Osteoblast (primary cell): ENCODE data around the gene GRID1. TPM values are rescaled to one million over a fixed set of nuclear protein-coding genes. Genes with fewer than 3 reads are reported as not detected.
A peak's percentile ranks its signal among the peaks of the same experiment; 100 is the strongest.

Experiments used
- DNase-seq: peaks from one replicate; pipeline ENCODE4 v3.0.0; 2011; ENCODE audit warnings: low spot score, mixed read lengths; ENCODE audit not compliant: insufficient read length; ENCODE audit errors: missing footprints
- H2AFZ ChIP-seq: 2 replicates; pipeline ENCODE4 v1.6.0; 2011; ENCODE audit warnings: mild to moderate bottlenecking, low read length
- H3K27ac ChIP-seq: 2 replicates; pipeline ENCODE4 v1.5.1; 2011; ENCODE audit warnings: mild to moderate bottlenecking, low read depth, low read length, moderate library complexity
- H3K27me3 ChIP-seq: 2 replicates; pipeline ENCODE4 v1.6.0; 2012; ENCODE audit warnings: mild to moderate bottlenecking, control low read depth, inconsistent platforms, low read length, moderate library complexity; ENCODE audit not compliant: insufficient read depth
- H3K36me3 ChIP-seq: 2 replicates; pipeline ENCODE4 v1.5.1; 2011; ENCODE audit warnings: mild to moderate bottlenecking, low read length, control low read depth, moderate library complexity; ENCODE audit not compliant: insufficient read depth
- H3K4me1 ChIP-seq: 2 replicates; pipeline ENCODE4 v1.5.1; 2011; ENCODE audit warnings: mild to moderate bottlenecking, low read length, control low read depth, moderate library complexity; ENCODE audit not compliant: insufficient read depth
- H3K4me2 ChIP-seq: 2 replicates; pipeline ENCODE4 v1.6.0; 2011; ENCODE audit warnings: mild to moderate bottlenecking, low read length; ENCODE audit not compliant: insufficient read depth
- H3K4me3 ChIP-seq: fragments of 200-600 bp; sonication (generic); 3 replicates; pipeline ENCODE4 v1.5.1; 2012; ENCODE audit warnings: mild to moderate bottlenecking, low read length, inconsistent platforms; ENCODE audit not compliant: insufficient read depth
- H3K79me2 ChIP-seq: 2 replicates; pipeline ENCODE4 v1.6.0; 2012; ENCODE audit warnings: mild to moderate bottlenecking, low read length, control low read depth, inconsistent platforms; ENCODE audit not compliant: insufficient read depth
- H3K9me3 ChIP-seq: 2 replicates; pipeline ENCODE4 v1.5.1; 2011; ENCODE audit warnings: low read depth, low read length, control low read depth
- H4K20me1 ChIP-seq: 2 replicates; pipeline ENCODE4 v1.6.0; 2012; ENCODE audit warnings: mild to moderate bottlenecking, low read length, control low read depth; ENCODE audit not compliant: insufficient read depth
- total RNA-seq: library from RNA; depleted of rRNA; stranded (reverse); fragments of >200 nt; gene quantifications from 2 replicates; pipeline ENCODE4 v1.2.3, GENCODE V29; 2012
- TF ChIP-seq, protein P1 (sequence below): IDR thresholded peaks from 2 replicates; pipeline ENCODE4 v1.5.1; 2011; ENCODE audit warnings: mild to moderate bottlenecking, low read depth, low read length, moderate library complexity; ENCODE audit errors: extremely low read depth

Gene GRID1
- total RNA-seq, 1 donor, result not detected

DNA sequence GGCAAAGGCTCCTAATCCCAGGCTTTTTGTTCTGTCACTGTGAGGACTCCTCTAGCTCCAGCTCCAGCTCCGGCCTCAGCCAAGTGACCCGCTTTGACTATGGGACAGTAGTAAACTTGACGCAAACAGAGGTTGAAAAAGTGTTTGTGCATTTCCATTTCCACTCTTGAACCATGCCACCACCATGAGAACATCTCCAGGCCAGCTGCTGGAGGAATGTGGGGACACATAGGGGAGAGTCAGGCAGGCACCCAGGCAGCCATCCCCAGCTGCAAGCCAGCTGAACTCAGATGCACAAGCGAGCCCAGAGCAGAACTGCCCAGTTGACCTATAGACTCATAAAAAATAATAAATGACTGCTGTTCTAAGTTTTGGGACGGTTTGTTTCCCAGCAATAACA, 224.7 kb downstream of the GRID1 start:
- Histone ChIP-seq H3K27ac (no peak overlapping the region), H4K20me1 (no peaks in the 10 kb centered on the region), H3K4me3 (no peak overlapping the region), H3K79me2 (no peaks in the 10 kb centered on the region), H3K4me1 (no peaks in the 10 kb centered on the region), H3K27me3 (no peaks in the 10 kb centered on the region), H3K9me3 (no peaks in the 10 kb centered on the region), H2AFZ (no peak overlapping the region), H3K36me3 (no peaks in the 10 kb centered on the region), H3K4me2 (no peak overlapping the region)
- TF ChIP-seq, protein P1, sequence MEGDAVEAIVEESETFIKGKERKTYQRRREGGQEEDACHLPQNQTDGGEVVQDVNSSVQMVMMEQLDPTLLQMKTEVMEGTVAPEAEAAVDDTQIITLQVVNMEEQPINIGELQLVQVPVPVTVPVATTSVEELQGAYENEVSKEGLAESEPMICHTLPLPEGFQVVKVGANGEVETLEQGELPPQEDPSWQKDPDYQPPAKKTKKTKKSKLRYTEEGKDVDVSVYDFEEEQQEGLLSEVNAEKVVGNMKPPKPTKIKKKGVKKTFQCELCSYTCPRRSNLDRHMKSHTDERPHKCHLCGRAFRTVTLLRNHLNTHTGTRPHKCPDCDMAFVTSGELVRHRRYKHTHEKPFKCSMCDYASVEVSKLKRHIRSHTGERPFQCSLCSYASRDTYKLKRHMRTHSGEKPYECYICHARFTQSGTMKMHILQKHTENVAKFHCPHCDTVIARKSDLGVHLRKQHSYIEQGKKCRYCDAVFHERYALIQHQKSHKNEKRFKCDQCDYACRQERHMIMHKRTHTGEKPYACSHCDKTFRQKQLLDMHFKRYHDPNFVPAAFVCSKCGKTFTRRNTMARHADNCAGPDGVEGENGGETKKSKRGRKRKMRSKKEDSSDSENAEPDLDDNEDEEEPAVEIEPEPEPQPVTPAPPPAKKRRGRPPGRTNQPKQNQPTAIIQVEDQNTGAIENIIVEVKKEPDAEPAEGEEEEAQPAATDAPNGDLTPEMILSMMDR, result no peak
- no peak for DNase-seq

DNA sequence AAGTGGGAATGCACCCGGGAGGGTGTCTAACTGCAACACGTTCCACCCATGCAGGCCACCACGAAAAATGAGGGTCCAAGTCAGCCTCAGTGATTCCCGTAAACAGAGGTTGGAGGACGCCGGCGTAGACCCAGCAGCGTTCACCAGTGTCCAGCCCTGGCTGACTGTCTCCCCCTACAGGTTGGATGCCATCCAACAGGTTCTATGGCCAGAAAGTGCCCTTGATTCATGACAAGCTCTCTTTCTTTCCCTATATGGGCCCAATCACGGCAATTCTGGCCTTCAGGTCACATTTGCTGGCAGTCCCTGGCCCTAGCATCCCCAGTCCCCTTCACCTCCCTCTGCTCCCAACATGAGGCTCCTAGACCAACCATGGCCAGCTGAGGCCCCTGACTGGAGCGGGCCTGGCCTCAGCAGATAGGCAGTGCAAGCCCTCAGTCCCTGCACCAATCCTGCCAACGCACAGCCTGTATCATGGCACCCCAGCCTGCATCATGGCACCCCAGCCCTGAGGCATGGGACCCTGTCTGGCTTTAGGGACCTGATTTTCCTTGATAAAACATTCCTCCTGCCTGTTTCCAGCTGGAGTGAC, 227.4 kb downstream of the GRID1 start:
- no peak overlapping the region for H3K4me2 ChIP-seq
- TF ChIP-seq, protein P1, result peak; percentile 14
- no peak for DNase-seq

DNA sequence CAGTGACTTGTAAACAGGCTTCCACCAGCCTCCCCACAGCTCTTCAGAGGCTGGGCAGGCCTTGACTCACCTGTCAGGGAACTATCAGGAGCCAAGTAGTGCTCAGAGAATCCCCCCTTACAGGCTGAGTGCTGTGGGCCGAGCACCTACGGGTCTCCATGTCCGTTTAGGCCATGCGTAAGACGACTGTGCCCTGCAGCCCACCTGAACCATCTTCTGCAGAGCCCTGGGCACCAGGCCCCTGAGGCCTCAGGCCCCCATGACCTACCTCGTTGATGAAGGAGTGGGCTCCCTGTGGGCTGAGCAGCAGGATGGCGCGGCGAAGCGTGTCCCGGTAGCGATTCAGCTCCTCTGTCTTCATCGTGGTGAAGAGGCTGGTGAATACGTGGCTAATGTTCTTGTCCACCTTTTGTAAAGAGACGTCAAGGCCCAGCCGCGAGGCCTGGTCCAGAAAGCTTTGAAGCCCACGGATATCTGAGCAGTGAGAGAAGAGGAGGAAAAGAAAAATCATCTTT, 228.0 kb downstream of the GRID1 start:
- TF ChIP-seq, protein P1, result no peak
- no peaks in the 10 kb centered on the region for H3K79me2 ChIP-seq
- H3K9me3 ChIP-seq, result no peaks in the 10 kb centered on the region
- no peak overlapping the region for H3K4me3 ChIP-seq
- no peaks in the 10 kb centered on the region for H3K36me3 ChIP-seq
- no peaks in the 10 kb centered on the region for H3K4me1 ChIP-seq
- H3K27me3 ChIP-seq, result no peaks in the 10 kb centered on the region
- no peak overlapping the region for H3K27ac ChIP-seq
- no peak overlapping the region for H2AFZ ChIP-seq
- no peaks in the 10 kb centered on the region for H4K20me1 ChIP-seq
- H3K4me2 ChIP-seq, result no peak overlapping the region
- DNase-seq, result no peak

More for the DNA sequence above, 227.4 kb downstream of the GRID1 start:
- no peaks in the 10 kb centered on the region for H3K79me2 ChIP-seq
- no peaks in the 10 kb centered on the region for H3K36me3 ChIP-seq
- H4K20me1 ChIP-seq, result no peaks in the 10 kb centered on the region
- H3K9me3 ChIP-seq, result no peaks in the 10 kb centered on the region
- no peaks in the 10 kb centered on the region for H3K4me1 ChIP-seq
- H2AFZ ChIP-seq, result no peak overlapping the region
- no peaks in the 10 kb centered on the region for H3K27me3 ChIP-seq
- no peak overlapping the region for H3K4me3 ChIP-seq
- no peak overlapping the region for H3K27ac ChIP-seq

DNA sequence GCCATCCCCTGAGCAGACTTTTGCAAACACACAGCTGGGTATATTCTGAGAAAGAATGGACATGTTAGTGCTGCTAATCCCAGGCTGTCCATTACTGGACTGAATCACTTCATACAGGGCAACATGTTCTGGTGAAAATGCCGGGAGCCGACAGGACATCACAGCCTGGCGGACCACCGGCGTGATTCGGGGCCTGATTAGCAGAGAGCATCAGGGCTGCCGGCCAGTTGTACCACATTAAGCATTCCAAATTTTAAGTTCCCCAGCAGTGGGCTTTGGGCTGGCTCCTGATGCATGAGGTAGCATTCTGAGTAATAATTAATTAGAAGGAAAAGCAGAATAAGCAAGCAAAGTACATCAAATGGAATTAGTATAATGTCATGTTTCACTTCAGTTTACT, 229.0 kb downstream of the GRID1 start:
- Histone ChIP-seq H3K4me2 (no peak overlapping the region), H3K4me3 (no peak overlapping the region), H3K36me3 (no peaks in the 10 kb centered on the region), H4K20me1 (no peaks in the 10 kb centered on the region), H3K27ac (no peak overlapping the region), H3K27me3 (no peaks in the 10 kb centered on the region), H3K9me3 (no peaks in the 10 kb centered on the region), H3K79me2 (no peaks in the 10 kb centered on the region), H2AFZ (no peak overlapping the region), H3K4me1 (no peaks in the 10 kb centered on the region)
- TF ChIP-seq, protein P1, result no peak
- DNase-seq, result no peak
